Activated B cell treated with CpG ODN at 0.5 μM for 24 hours (primary cell): ENCODE data around the gene PPP1R16B. TPM values are rescaled to one million over a fixed set of nuclear protein-coding genes. Genes with fewer than 3 reads are reported as not detected.
A peak's percentile ranks its signal among the peaks of the same experiment; 100 is the strongest.

ENCODE experiments used
- ATAC-seq: fragments of 200-7000 bp; cut with Tn5 transposase; one replicate; pipeline ENCODE4 v1.10.0; 2021; ENCODE audit warnings: low read depth, mild to moderate bottlenecking, moderate library complexity
- CTCF ChIA-PET: fragments of 350-600 bp; sonication (Branson Sonifier 250); formaldehyde crosslinking; loops from one replicate; lab custom pipeline; 2021; ENCODE audit warnings: antibody characterized with exemption; lab: Charles Lee
- POLR2A ChIA-PET: fragments of 350-600 bp; sonication (Branson Sonifier 250); formaldehyde crosslinking; loops from one replicate; lab custom pipeline; 2021; ENCODE audit warnings: antibody characterized with exemption; lab: Charles Lee
- DNase-seq: peaks from one replicate; pipeline ENCODE4 v3.0.0; 2022
- H3K27ac Mint-ChIP-seq: one replicate; pipeline ENCODE4 v1.8.0; 2020; ENCODE audit warnings: mixed read lengths
- H3K27me3 Mint-ChIP-seq: one replicate; pipeline ENCODE4 v1.8.0; 2021; ENCODE audit warnings: mixed read lengths
- H3K36me3 Mint-ChIP-seq: one replicate; pipeline ENCODE4 v1.8.0; 2021; ENCODE audit warnings: low read depth, mixed read lengths
- H3K4me1 Mint-ChIP-seq: one replicate; pipeline ENCODE4 v1.8.0; 2021; ENCODE audit warnings: mixed read lengths
- H3K4me3 Mint-ChIP-seq: one replicate; pipeline ENCODE4 v1.8.0; 2020; ENCODE audit warnings: mild to moderate bottlenecking, mixed read lengths
- H3K9me3 Mint-ChIP-seq: one replicate; pipeline ENCODE4 v1.8.0; 2020; ENCODE audit warnings: mixed read lengths
- intact Hi-C: fragments of 100-400 bp; cut with micrococcal nuclease; formaldehyde crosslinking; loops from one replicate; pipeline ENCODE4 v1.15.1; 2024
- total RNA-seq: library from RNA; stranded (reverse); gene quantifications from 2 replicates; pipeline ENCODE4 v1.2.3, GENCODE V29; 2022
- TF ChIP-seq, protein P1 (sequence below): fragments of 200-600 bp; IDR thresholded peaks from one replicate; pipeline ENCODE4 v1.8.0; 2022; ENCODE audit warnings: antibody characterized with exemption, mild to moderate bottlenecking

PPP1R16B gene
- total RNA-seq, 1 donor from 2014 or later, result 99.3 TPM

GRCh38 chr20:38926934-38927616 lies 121.6 kb downstream of the PPP1R16B start:
- no peak for ATAC-seq
- intact Hi-C loops, result loop anchor here (1.0 to 2.0 kb wide), 4 partner anchors 35 to 179 kb away; partner anchors contain the start of genes ACTR5 and DHX35
- Mint-ChIP-seq H3K4me1 (peaks cover 12% of the 10 kb centered on the region), H3K9me3 (no peaks in the 10 kb centered on the region), H3K36me3 (peaks cover 18% of the 10 kb centered on the region), H3K27ac (peak overlapping the region; percentile 30), H3K27me3 (peaks cover 3% of the 10 kb centered on the region), H3K4me3 (peak overlapping the region; percentile 77)
- TF ChIP-seq, protein P1, sequence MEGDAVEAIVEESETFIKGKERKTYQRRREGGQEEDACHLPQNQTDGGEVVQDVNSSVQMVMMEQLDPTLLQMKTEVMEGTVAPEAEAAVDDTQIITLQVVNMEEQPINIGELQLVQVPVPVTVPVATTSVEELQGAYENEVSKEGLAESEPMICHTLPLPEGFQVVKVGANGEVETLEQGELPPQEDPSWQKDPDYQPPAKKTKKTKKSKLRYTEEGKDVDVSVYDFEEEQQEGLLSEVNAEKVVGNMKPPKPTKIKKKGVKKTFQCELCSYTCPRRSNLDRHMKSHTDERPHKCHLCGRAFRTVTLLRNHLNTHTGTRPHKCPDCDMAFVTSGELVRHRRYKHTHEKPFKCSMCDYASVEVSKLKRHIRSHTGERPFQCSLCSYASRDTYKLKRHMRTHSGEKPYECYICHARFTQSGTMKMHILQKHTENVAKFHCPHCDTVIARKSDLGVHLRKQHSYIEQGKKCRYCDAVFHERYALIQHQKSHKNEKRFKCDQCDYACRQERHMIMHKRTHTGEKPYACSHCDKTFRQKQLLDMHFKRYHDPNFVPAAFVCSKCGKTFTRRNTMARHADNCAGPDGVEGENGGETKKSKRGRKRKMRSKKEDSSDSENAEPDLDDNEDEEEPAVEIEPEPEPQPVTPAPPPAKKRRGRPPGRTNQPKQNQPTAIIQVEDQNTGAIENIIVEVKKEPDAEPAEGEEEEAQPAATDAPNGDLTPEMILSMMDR, result no peak
- ChIA-PET POLR2A (interaction anchor here (0.6 to 2.1 kb wide), 3 partner anchors 35 to 768 kb away, joined by 4 to 19 read pairs (median 4); partner anchors contain the start of genes DHX35 and PPP1R16B), CTCF (interaction anchor here (1.3 to 1.4 kb wide), 8 partner anchors 34 to 122 kb away, joined by 4 to 17 read pairs (median 4); partner anchors contain the start of gene DHX35)
- no peak for DNase-seq

DNA sequence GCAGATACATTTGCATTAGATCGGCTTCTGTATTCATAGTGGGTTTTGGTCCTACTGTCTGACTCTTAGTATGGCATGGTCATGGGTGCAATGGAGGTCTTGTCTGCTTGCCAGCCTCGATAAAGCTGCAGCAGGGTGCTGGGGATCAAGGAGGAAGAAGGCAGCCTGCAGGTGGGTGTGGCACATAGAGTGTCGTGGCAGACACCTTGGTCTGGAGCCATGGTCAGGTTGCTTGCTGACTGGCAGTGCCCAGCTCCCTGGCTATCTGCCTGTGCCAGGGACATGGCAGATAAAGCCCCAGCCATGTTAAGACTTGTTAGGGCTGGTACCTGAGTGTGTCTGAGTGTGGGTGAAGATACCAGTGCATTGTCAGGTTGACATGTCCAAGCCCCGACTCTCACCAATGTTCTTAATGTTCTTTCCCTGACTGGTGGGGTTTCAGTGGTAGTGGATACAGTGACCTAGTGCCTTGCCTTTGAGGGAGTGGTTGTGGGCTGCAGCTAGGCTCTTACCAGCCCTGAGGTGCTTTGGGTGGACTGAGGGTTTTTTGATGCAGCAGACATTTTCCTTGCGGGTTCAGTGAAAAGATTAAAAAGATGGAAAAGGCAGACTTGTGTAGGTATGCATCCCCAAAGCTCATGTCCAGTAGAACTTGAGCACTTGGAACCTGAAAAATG lies 122.5 kb downstream of the PPP1R16B start:
- peaks cover 3% of the 10 kb centered on the region for H3K27me3 Mint-ChIP-seq
- TF ChIP-seq, protein P1, result no peak
- no peak for DNase-seq
- CTCF ChIA-PET, result no interaction called here
- peaks cover 12% of the 10 kb centered on the region for H3K4me1 Mint-ChIP-seq
- H3K27ac Mint-ChIP-seq, result no peak overlapping the region
- peaks cover 10% of the 10 kb centered on the region for H3K36me3 Mint-ChIP-seq
- intact Hi-C loops, result loop anchor here (2.0 kb wide), 1 partner anchor 59 kb away; no protein-coding TSS in a partner anchor
- POLR2A ChIA-PET, result no interaction called here
- H3K9me3 Mint-ChIP-seq, result no peaks in the 10 kb centered on the region
- no peak for ATAC-seq
- H3K4me3 Mint-ChIP-seq, result peak overlapping the region; percentile 62

DNA sequence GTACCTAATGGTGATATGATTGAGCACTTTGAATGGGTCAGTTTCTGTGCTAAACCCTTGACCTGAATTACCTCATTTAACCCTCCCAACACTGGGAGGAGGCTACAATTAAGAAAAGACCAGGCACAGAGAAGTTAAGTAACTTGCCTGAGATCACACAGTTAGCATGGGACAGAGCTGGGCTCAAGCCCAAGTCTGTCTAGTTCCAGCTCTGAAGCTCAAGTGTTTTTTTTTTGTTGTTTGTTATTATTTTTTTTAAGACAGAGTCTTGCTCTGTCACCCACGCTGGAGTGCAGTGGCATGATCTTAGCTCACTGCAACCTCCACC lies 124.7 kb downstream of the PPP1R16B start:
- no peak overlapping the region for H3K27ac Mint-ChIP-seq
- H3K27me3 Mint-ChIP-seq, result peaks cover 3% of the 10 kb centered on the region
- no peak for ATAC-seq
- intact Hi-C loops, result no loop called here
- no peak overlapping the region for H3K4me3 Mint-ChIP-seq
- H3K9me3 Mint-ChIP-seq, result no peaks in the 10 kb centered on the region
- peaks cover 12% of the 10 kb centered on the region for H3K4me1 Mint-ChIP-seq
- ChIA-PET CTCF (no interaction called here), POLR2A (interaction anchor here (0.6 kb wide), 1 partner anchor 32 kb away, joined by 4 read pairs; the partner anchor contains the start of gene DHX35)
- TF ChIP-seq, protein P1, result no peak
- DNase-seq, result no peak
- H3K36me3 Mint-ChIP-seq, result peaks cover 2% of the 10 kb centered on the region

DNA sequence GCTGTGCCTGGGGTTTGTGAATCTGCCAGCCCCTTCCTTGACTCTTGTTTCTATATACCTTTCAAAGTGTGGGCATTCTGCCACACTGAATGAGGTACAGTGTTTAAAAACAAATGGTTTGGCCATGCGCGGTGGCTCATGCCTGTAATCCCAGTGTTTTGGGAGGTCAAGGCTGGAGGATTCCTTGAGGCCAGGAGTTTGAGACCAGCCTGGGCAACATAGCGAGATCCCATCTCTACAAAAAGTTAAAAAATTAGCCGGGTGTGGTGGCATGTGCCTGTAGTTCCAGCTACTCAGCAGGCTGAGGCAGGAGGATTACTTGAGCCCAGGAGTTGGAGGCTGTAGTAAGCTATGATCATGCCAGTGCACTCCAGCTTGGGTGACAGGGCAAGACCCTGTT lies 126.5 kb downstream of the PPP1R16B start:
- intact Hi-C loops, result no loop called here
- POLR2A ChIA-PET, result no interaction called here
- ATAC-seq, result no peak
- CTCF ChIA-PET, result no interaction called here
- peaks cover 3% of the 10 kb centered on the region for H3K27me3 Mint-ChIP-seq
- no peak for DNase-seq
- no peaks in the 10 kb centered on the region for H3K36me3 Mint-ChIP-seq
- H3K27ac Mint-ChIP-seq, result no peak overlapping the region
- no peaks in the 10 kb centered on the region for H3K9me3 Mint-ChIP-seq
- H3K4me3 Mint-ChIP-seq, result no peak overlapping the region
- TF ChIP-seq, protein P1, result no peak
- peaks cover 7% of the 10 kb centered on the region for H3K4me1 Mint-ChIP-seq

GRCh38 chr20:38932457-38933120 lies 127.1 kb downstream of the PPP1R16B start:
- H3K27ac Mint-ChIP-seq, result no peak overlapping the region
- CTCF ChIA-PET, result no interaction called here
- DNase-seq, result no peak

More at GRCh38 chr20:38932457-38933120, 127.1 kb downstream of the PPP1R16B start:
- no peaks in the 10 kb centered on the region for H3K36me3 Mint-ChIP-seq
- TF ChIP-seq, protein P1, result no peak
- peaks cover 3% of the 10 kb centered on the region for H3K27me3 Mint-ChIP-seq
- intact Hi-C loops, result no loop called here
- H3K4me1 Mint-ChIP-seq, result peaks cover 5% of the 10 kb centered on the region
- POLR2A ChIA-PET, result no interaction called here
- ATAC-seq, result no peak
- H3K4me3 Mint-ChIP-seq, result no peak overlapping the region
- H3K9me3 Mint-ChIP-seq, result no peaks in the 10 kb centered on the region
